WTC11 (cell line): ENCODE data around the gene CAMP.
"Not testable (repeated sequence)": the region's sequence is repeated elsewhere in the genome, so short reads cannot be mapped to it uniquely, and the experiment has no call there.

Source experiments
- CREB1 ChIP-seq: sonication (generic); formaldehyde crosslinking; IDR thresholded peaks from 2 replicates; pipeline ENCODE4 v1.8.0; 2023; ENCODE audit warnings: mild to moderate bottlenecking, missing genetic modification reagents
- NR1H2 ChIP-seq: sonication (generic); formaldehyde crosslinking; IDR thresholded peaks from 2 replicates; pipeline ENCODE4 v1.9.0; 2021; ENCODE audit warnings: mild to moderate bottlenecking, moderate library complexity, missing genetic modification reagents
- TF ChIP-seq, protein P1 (sequence below): fragments of 200-600 bp; IDR thresholded peaks from 2 replicates; pipeline ENCODE4 v1.8.0; 2022; ENCODE audit warnings: antibody characterized with exemption
- TF ChIP-seq, protein P2 (sequence below): sonication (generic); formaldehyde crosslinking; IDR thresholded peaks from 2 replicates; pipeline ENCODE4 v1.8.1; 2022; ENCODE audit warnings: mild to moderate bottlenecking, missing genetic modification reagents, moderate library complexity, borderline replicate concordance
- TF ChIP-seq, protein P3 (sequence below): sonication (generic); formaldehyde crosslinking; IDR thresholded peaks from 2 replicates; pipeline ENCODE4 v1.8.0; 2022; ENCODE audit warnings: missing genetic modification reagents
- TF ChIP-seq, protein P4 (sequence below): sonication (generic); formaldehyde crosslinking; IDR thresholded peaks from 2 replicates; pipeline ENCODE4 v1.8.0; 2022; ENCODE audit warnings: mild to moderate bottlenecking, missing genetic modification reagents
- TF ChIP-seq, protein P5 (sequence below): sonication (generic); formaldehyde crosslinking; IDR thresholded peaks from 2 replicates; pipeline ENCODE4 v1.8.1; 2023; ENCODE audit warnings: mild to moderate bottlenecking, moderate library complexity, missing genetic modification reagents
- TF ChIP-seq, protein P6 (sequence below): sonication (generic); formaldehyde crosslinking; conservative IDR thresholded peaks from 2 replicates; pipeline ENCODE4 v1.8.1; 2022; ENCODE audit warnings: mild to moderate bottlenecking, missing genetic modification reagents
- TF ChIP-seq, protein P7 (sequence below): sonication (generic); formaldehyde crosslinking; IDR thresholded peaks from 2 replicates; pipeline ENCODE4 v1.8.1; 2023; ENCODE audit warnings: mild to moderate bottlenecking, missing genetic modification reagents

DNA sequence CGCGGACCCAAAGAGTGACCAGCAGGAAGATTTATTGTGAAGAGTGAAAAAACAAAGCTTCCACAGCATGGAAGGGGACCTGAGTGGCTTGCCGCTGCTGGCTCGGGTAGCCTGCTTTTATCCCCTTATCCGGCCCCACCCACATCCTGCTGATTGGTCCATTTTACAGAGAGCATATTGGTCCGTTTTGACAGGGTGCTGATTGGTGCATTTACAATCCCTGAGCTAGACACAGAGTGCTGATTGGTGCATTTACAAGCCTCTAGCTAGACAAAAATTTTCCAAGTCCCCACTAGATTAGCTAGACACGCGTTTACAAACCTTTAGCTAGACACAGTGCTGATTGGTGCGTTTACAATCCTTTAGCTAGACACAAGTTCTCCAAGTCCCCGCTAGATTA, 47.9 kb downstream of the CAMP start:
- TF ChIP-seq, protein P1, sequence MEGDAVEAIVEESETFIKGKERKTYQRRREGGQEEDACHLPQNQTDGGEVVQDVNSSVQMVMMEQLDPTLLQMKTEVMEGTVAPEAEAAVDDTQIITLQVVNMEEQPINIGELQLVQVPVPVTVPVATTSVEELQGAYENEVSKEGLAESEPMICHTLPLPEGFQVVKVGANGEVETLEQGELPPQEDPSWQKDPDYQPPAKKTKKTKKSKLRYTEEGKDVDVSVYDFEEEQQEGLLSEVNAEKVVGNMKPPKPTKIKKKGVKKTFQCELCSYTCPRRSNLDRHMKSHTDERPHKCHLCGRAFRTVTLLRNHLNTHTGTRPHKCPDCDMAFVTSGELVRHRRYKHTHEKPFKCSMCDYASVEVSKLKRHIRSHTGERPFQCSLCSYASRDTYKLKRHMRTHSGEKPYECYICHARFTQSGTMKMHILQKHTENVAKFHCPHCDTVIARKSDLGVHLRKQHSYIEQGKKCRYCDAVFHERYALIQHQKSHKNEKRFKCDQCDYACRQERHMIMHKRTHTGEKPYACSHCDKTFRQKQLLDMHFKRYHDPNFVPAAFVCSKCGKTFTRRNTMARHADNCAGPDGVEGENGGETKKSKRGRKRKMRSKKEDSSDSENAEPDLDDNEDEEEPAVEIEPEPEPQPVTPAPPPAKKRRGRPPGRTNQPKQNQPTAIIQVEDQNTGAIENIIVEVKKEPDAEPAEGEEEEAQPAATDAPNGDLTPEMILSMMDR = not testable (repeated sequence)
- TF ChIP-seq, protein P2, sequence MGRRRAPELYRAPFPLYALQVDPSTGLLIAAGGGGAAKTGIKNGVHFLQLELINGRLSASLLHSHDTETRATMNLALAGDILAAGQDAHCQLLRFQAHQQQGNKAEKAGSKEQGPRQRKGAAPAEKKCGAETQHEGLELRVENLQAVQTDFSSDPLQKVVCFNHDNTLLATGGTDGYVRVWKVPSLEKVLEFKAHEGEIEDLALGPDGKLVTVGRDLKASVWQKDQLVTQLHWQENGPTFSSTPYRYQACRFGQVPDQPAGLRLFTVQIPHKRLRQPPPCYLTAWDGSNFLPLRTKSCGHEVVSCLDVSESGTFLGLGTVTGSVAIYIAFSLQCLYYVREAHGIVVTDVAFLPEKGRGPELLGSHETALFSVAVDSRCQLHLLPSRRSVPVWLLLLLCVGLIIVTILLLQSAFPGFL (CRISPR knock-in tag) = not testable (repeated sequence)
- TF ChIP-seq, protein P3, sequence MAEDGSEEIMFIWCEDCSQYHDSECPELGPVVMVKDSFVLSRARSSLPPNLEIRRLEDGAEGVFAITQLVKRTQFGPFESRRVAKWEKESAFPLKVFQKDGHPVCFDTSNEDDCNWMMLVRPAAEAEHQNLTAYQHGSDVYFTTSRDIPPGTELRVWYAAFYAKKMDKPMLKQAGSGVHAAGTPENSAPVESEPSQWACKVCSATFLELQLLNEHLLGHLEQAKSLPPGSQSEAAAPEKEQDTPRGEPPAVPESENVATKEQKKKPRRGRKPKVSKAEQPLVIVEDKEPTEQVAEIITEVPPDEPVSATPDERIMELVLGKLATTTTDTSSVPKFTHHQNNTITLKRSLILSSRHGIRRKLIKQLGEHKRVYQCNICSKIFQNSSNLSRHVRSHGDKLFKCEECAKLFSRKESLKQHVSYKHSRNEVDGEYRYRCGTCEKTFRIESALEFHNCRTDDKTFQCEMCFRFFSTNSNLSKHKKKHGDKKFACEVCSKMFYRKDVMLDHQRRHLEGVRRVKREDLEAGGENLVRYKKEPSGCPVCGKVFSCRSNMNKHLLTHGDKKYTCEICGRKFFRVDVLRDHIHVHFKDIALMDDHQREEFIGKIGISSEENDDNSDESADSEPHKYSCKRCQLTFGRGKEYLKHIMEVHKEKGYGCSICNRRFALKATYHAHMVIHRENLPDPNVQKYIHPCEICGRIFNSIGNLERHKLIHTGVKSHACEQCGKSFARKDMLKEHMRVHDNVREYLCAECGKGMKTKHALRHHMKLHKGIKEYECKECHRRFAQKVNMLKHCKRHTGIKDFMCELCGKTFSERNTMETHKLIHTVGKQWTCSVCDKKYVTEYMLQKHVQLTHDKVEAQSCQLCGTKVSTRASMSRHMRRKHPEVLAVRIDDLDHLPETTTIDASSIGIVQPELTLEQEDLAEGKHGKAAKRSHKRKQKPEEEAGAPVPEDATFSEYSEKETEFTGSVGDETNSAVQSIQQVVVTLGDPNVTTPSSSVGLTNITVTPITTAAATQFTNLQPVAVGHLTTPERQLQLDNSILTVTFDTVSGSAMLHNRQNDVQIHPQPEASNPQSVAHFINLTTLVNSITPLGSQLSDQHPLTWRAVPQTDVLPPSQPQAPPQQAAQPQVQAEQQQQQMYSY = not testable (repeated sequence)
- TF ChIP-seq, protein P4, sequence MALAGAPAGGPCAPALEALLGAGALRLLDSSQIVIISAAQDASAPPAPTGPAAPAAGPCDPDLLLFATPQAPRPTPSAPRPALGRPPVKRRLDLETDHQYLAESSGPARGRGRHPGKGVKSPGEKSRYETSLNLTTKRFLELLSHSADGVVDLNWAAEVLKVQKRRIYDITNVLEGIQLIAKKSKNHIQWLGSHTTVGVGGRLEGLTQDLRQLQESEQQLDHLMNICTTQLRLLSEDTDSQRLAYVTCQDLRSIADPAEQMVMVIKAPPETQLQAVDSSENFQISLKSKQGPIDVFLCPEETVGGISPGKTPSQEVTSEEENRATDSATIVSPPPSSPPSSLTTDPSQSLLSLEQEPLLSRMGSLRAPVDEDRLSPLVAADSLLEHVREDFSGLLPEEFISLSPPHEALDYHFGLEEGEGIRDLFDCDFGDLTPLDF (CRISPR knock-in tag) = not testable (repeated sequence)
- not testable (repeated sequence) for TF ChIP-seq NR1H2, CREB1 (CRISPR knock-in tag)
- TF ChIP-seq, protein P5, sequence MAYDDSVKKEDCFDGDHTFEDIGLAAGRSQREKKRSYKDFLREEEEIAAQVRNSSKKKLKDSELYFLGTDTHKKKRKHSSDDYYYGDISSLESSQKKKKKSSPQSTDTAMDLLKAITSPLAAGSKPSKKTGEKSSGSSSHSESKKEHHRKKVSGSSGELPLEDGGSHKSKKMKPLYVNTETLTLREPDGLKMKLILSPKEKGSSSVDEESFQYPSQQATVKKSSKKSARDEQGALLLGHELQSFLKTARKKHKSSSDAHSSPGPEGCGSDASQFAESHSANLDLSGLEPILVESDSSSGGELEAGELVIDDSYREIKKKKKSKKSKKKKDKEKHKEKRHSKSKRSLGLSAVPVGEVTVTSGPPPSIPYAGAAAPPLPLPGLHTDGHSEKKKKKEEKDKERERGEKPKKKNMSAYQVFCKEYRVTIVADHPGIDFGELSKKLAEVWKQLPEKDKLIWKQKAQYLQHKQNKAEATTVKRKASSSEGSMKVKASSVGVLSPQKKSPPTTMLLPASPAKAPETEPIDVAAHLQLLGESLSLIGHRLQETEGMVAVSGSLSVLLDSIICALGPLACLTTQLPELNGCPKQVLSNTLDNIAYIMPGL = not testable (repeated sequence)
- TF ChIP-seq, protein P6, sequence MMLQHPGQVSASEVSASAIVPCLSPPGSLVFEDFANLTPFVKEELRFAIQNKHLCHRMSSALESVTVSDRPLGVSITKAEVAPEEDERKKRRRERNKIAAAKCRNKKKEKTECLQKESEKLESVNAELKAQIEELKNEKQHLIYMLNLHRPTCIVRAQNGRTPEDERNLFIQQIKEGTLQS (CRISPR knock-in tag) = not testable (repeated sequence)
- TF ChIP-seq, protein P7, sequence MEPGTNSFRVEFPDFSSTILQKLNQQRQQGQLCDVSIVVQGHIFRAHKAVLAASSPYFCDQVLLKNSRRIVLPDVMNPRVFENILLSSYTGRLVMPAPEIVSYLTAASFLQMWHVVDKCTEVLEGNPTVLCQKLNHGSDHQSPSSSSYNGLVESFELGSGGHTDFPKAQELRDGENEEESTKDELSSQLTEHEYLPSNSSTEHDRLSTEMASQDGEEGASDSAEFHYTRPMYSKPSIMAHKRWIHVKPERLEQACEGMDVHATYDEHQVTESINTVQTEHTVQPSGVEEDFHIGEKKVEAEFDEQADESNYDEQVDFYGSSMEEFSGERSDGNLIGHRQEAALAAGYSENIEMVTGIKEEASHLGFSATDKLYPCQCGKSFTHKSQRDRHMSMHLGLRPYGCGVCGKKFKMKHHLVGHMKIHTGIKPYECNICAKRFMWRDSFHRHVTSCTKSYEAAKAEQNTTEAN (CRISPR knock-in tag) = not testable (repeated sequence)
